Endothelial cell of umbilical vein (primary cell): Measurements from ENCODE around the gene VEGFC. TPM values are rescaled to one million over a fixed set of nuclear protein-coding genes. Genes with fewer than 3 reads are reported as not detected.

Experiments
- BruUV-seq: library from RNA; stranded (reverse); fragments of 400-500 nt; replicated peaks from 2 replicates; lab custom pipeline; 2021; lab: Mats Ljungman, UMichigan
- CTCF ChIA-PET: fragments of 300-600, 350-600 bp; sonication (Branson Sonifier 250); formaldehyde crosslinking; loops from one replicate; lab custom pipeline; 2021; ENCODE audit warnings: antibody characterized with exemption, inconsistent platforms; lab: Charles Lee
- POLR2A ChIA-PET: fragments of 300-600, 350-600 bp; sonication (Branson Sonifier 250); formaldehyde crosslinking; loops from one replicate; lab custom pipeline; 2021; ENCODE audit warnings: antibody characterized with exemption, inconsistent platforms; lab: Charles Lee
- DNase-seq: peaks from one replicate; pipeline ENCODE4 v3.0.0-alpha.2; 2011; ENCODE audit warnings: low read depth, low spot score
- FAIRE-seq: peaks from 2 replicates; lab custom pipeline; 2011; peaks lifted over from hg19 to GRCh38; lab: Jason Lieb, UNC
- H2AFZ ChIP-seq: 2 replicates; pipeline ENCODE4 v1.6.0; 2012; ENCODE audit warnings: low read depth, low read length, control low read depth, inconsistent platforms
- H3K27ac ChIP-seq: 2 replicates; pipeline ENCODE4 v1.5.1; 2011; ENCODE audit warnings: low read depth, mild to moderate bottlenecking, control low read depth, low read length, moderate library complexity; ENCODE audit not compliant: insufficient read depth
- H3K27me3 ChIP-seq, 2 experiments: 2 replicates each; pipeline versions ENCODE4 v1.6.0 to v1.6.1; 2011; ENCODE audit warnings: low read length in 2 of 2, mixed read lengths in 1 of 2; ENCODE audit not compliant: control insufficient read depth in 2 of 2, insufficient read depth in 2 of 2
- H3K36me3 ChIP-seq, 2 experiments: 2 replicates in 1 of 2; 3 replicates in 1 of 2; pipeline ENCODE4 v1.5.1; 2011; ENCODE audit warnings: low read length in 2 of 2, mild to moderate bottlenecking in 1 of 2, moderate library complexity in 1 of 2; ENCODE audit not compliant: control insufficient read depth in 2 of 2, insufficient read depth in 2 of 2; ENCODE audit errors: extremely low read depth in 1 of 2
- H3K4me1 ChIP-seq: 3 replicates; pipeline ENCODE4 v1.5.1; 2011; ENCODE audit warnings: mild to moderate bottlenecking, low read length; ENCODE audit not compliant: control insufficient read depth, insufficient read depth; ENCODE audit errors: extremely low read depth
- H3K4me2 ChIP-seq: 2 replicates; pipeline ENCODE4 v1.6.1; 2011; ENCODE audit warnings: low read length, control low read depth, mixed read lengths; ENCODE audit not compliant: insufficient read depth
- H3K4me3 ChIP-seq, 3 experiments: fragments of 200-600 bp in 1 of 3; sonication (generic), shearing (Covaris generic) in 1 of 3; replicated peaks in 1 of 3; 2 replicates each; pipeline ENCODE4 v1.5.1; 2011 to 2016; ENCODE audit warnings: control low read depth in 3 of 3, low read length in 3 of 3, mild to moderate bottlenecking in 2 of 3, inconsistent platforms in 1 of 3, low read depth in 1 of 3, moderate library complexity in 1 of 3; ENCODE audit not compliant: insufficient read depth in 1 of 3
- H3K79me2 ChIP-seq: 2 replicates; pipeline ENCODE4 v1.6.0; 2012; ENCODE audit warnings: low read length, inconsistent platforms; ENCODE audit not compliant: control insufficient read depth, insufficient read depth
- H3K9ac ChIP-seq: replicated peaks from 2 replicates; pipeline ENCODE3; 2011; ENCODE audit warnings: low read length, control low read depth; ENCODE audit not compliant: insufficient read depth; ENCODE audit errors: extremely low read depth
- H3K9me1 ChIP-seq: replicated peaks from 3 replicates; pipeline ENCODE4 v1.6.0; 2011; ENCODE audit warnings: mild to moderate bottlenecking, low read length; ENCODE audit not compliant: control insufficient read depth, insufficient read depth; ENCODE audit errors: extremely low read depth
- H3K9me3 ChIP-seq: replicated peaks from 2 replicates; pipeline ENCODE4 v1.5.1; 2012; ENCODE audit warnings: low read length, inconsistent platforms; ENCODE audit not compliant: control insufficient read depth, insufficient read depth
- H4K20me1 ChIP-seq: replicated peaks from 2 replicates; pipeline ENCODE3; 2011; ENCODE audit warnings: mild to moderate bottlenecking, low read length; ENCODE audit not compliant: control insufficient read depth, insufficient read depth; ENCODE audit errors: extremely low read depth
- CTCF ChIP-seq, 2 donors: IDR thresholded peaks; 1 replicate in 1 of 2; 2 replicates in 1 of 2; pipeline ENCODE4 v1.5.1; 2011; ENCODE audit warnings: low read length in 2 of 2, mild to moderate bottlenecking in 2 of 2, moderate library complexity in 2 of 2, control low read depth in 1 of 2, inconsistent platforms in 1 of 2, low read depth in 1 of 2; ENCODE audit not compliant: insufficient read depth in 1 of 2; ENCODE audit errors: extremely low read depth in 1 of 2
- EZH2 ChIP-seq: IDR thresholded peaks from 2 replicates; pipeline ENCODE4 v1.6.1; 2012; ENCODE audit warnings: borderline replicate concordance, low read depth, mild to moderate bottlenecking, moderate library complexity, low read length, inconsistent platforms; ENCODE audit not compliant: severe bottlenecking
- GATA2 ChIP-seq: IDR thresholded peaks from 2 replicates; pipeline ENCODE4 v1.7.0; 2011; ENCODE audit warnings: low read depth, mild to moderate bottlenecking, moderate library complexity, mixed read lengths, low read length; ENCODE audit not compliant: insufficient read length, insufficient read depth
- JUN ChIP-seq: IDR thresholded peaks from 2 replicates; pipeline ENCODE4 v1.6.1; 2011; ENCODE audit warnings: borderline replicate concordance, low read depth; ENCODE audit not compliant: insufficient read length, insufficient read depth
- MAX ChIP-seq: IDR thresholded peaks from 2 replicates; pipeline ENCODE4 v1.6.1; 2011; ENCODE audit not compliant: insufficient read depth, insufficient read length
- MYC ChIP-seq: IDR thresholded peaks from one replicate; pipeline ENCODE4 v1.6.1; 2011; ENCODE audit warnings: mild to moderate bottlenecking, low read depth, low read length
- POLR2A ChIP-seq: IDR thresholded peaks from 2 replicates; pipeline ENCODE4 v1.6.1; 2012; ENCODE audit warnings: low read depth, mild to moderate bottlenecking, control low read depth, low read length
- POLR2AphosphoS5 ChIP-seq: IDR thresholded peaks from 2 replicates; pipeline ENCODE4 v1.6.1; 2012; ENCODE audit warnings: low read depth, mild to moderate bottlenecking, control low read depth, low read length, moderate library complexity; ENCODE audit not compliant: insufficient read depth
- dilution Hi-C: fragments of 300-500 bp; cut with MboI; formaldehyde crosslinking; loops from one replicate; pipeline ENCODE4 v1.15.0; 2019; ENCODE audit warnings: low sequenced_read_pairs; ENCODE audit not compliant: extremely low pct_ligation_motif_present
- intact Hi-C: fragments of 100-400 bp; cut with micrococcal nuclease; formaldehyde crosslinking; loops from one replicate; pipeline ENCODE4 v1.10.0; 2022
- polyA plus RNA-seq, 4 experiments: library from polyadenylated mRNA; depleted of rRNA in 3 of 4; stranded (reverse) in 3 of 4; unstranded in 1 of 4; fragments of >200 nt; gene quantifications; 2 replicates each; pipeline versions ENCODE4 v1.2.1 to v1.2.3, GENCODE V29; 2011 to 2012; ENCODE audit warnings: missing spikeins in 1 of 4
- total RNA-seq: library from RNA; stranded (reverse); gene quantifications from 2 replicates; pipeline ENCODE4 v1.2.3, GENCODE V29; 2021

The VEGFC gene
- total and polyA plus RNA-seq, 2 donors (not counting 3 experiments of a cell fraction or from before 2014, with no cell fraction given) = 20.4 to 34.9 TPM

GRCh38 chr4:176746846-176747245, 45.9 kb downstream of the VEGFC start:
- dilution Hi-C loops = no loop called here

More at GRCh38 chr4:176746846-176747245, 45.9 kb downstream of the VEGFC start:
- intact Hi-C loops = no loop called here
- DNase-seq (no peak), FAIRE-seq (no peak)
- CTCF ChIA-PET = no interaction called here
- POLR2A ChIA-PET = no interaction called here
- Histone ChIP-seq H3K9me1 (no peaks in the 10 kb centered on the region), H3K27me3 (no peaks in the 10 kb centered on the region), H3K4me1 (peaks cover 9% of the 10 kb centered on the region), H3K9ac (no peak overlapping the region), H3K4me3 (no peak overlapping the region), H3K36me3 (no peaks in the 10 kb centered on the region), H2AFZ (no peak overlapping the region), H3K79me2 (peaks cover 95% of the 10 kb centered on the region), H4K20me1 (peaks cover 10% of the 10 kb centered on the region), H3K27ac (no peak overlapping the region), H3K4me2 (no peak overlapping the region), H3K9me3 (no peaks in the 10 kb centered on the region)
- no TSS peak for BruUV-seq
- no peak for TF ChIP-seq MYC
- no peak for TF ChIP-seq MAX
- no peak for TF ChIP-seq EZH2
- TF ChIP-seq GATA2 = no peak
- no peak for TF ChIP-seq POLR2A
- no peak for TF ChIP-seq JUN
- no peak for TF ChIP-seq POLR2AphosphoS5
- no peak for TF ChIP-seq CTCF (IDR thresholded peaks at IDR 0.05; ENCODE audit: extremely low read depth in 1 of 2, insufficient read depth in 1 of 2, low read depth in 1 of 2, low read length in 2 of 2)
